GM18858 (cell line): Measurements from ENCODE around the gene PSME4.
"Not testable (repeated sequence)": the region's sequence is repeated elsewhere in the genome, so short reads cannot be mapped to it uniquely, and the experiment has no call there.

ENCODE experiments used
- ATAC-seq: cut with Tn5 transposase; IDR thresholded peaks from one replicate; pipeline ENCODE4 v1.9.1; 2021; ENCODE audit not compliant: unreplicated experiment

Gene PSME4

GRCh38 chr2:53964987-53965687 lies 5.7 kb downstream of the PSME4 start:
- ATAC-seq: no peak

- peak; percentile 31 for ATAC-seq
Measured at GRCh38 chr2:53964257-53964952, 6.4 kb downstream of the PSME4 start.

GRCh38 chr2:53961478-53962216 lies 9.1 kb downstream of the PSME4 start:
- ATAC-seq: not testable (repeated sequence)

GRCh38 chr2:53960476-53960875 lies 10.3 kb downstream of the PSME4 start:
- no peak for ATAC-seq

GRCh38 chr2:53958443-53958842 lies 12.3 kb downstream of the PSME4 start:
- ATAC-seq: no peak

- no peak for ATAC-seq
Measured at GRCh38 chr2:53952519-53952918, 18.3 kb downstream of the PSME4 start.

GRCh38 chr2:53949457-53949856 lies 21.3 kb downstream of the PSME4 start:
- ATAC-seq: peak; percentile 48

GRCh38 chr2:53945538-53945937 lies 25.3 kb downstream of the PSME4 start:
- ATAC-seq: no peak

GRCh38 chr2:53944542-53944941 lies 26.3 kb downstream of the PSME4 start:
- no peak for ATAC-seq

GRCh38 chr2:53942280-53942679 lies 28.5 kb downstream of the PSME4 start:
- ATAC-seq: no peak

- peak; percentile 75 for ATAC-seq
Measured at GRCh38 chr2:53941749-53942148, 29.0 kb downstream of the PSME4 start.

- no peak for ATAC-seq
Measured at GRCh38 chr2:53939656-53940055, 31.1 kb downstream of the PSME4 start.

- no peak for ATAC-seq
Measured at GRCh38 chr2:53938904-53939303, 31.9 kb downstream of the PSME4 start.

GRCh38 chr2:53933329-53933728 lies 37.5 kb downstream of the PSME4 start:
- no peak for ATAC-seq

- ATAC-seq: not testable (repeated sequence)
Measured at GRCh38 chr2:53926321-53926720, 44.5 kb downstream of the PSME4 start.

- peak; percentile 88 for ATAC-seq
Measured at GRCh38 chr2:53913721-53914120, 57.1 kb downstream of the PSME4 start.

- no peak for ATAC-seq
Measured at GRCh38 chr2:53911434-53912189, 59.2 kb downstream of the PSME4 start.

- no peak for ATAC-seq
Measured at GRCh38 chr2:53907582-53907981, 63.2 kb downstream of the PSME4 start.

- no peak for ATAC-seq
Measured at GRCh38 chr2:53905396-53905795, 65.4 kb downstream of the PSME4 start.

GRCh38 chr2:53903011-53903410 lies 67.8 kb downstream of the PSME4 start:
- no peak for ATAC-seq

- no peak for ATAC-seq
Measured at GRCh38 chr2:53901192-53901591, 69.6 kb downstream of the PSME4 start.
